Stimulated activated CD8-positive, alpha-beta memory T cell treated with anti-CD3 and anti-CD28 coated beads, Interleukin-7, amount 100 ng/mL, for 4 hours (primary cell): Measurements from ENCODE around the gene GLOD5.

Experiments used
- DNase-seq, 2 donors: peaks; one replicate each; pipeline ENCODE4 v3.0.0-alpha.2; 2020; ENCODE audit warnings: low read depth in 2 of 2

Gene GLOD5

DNA sequence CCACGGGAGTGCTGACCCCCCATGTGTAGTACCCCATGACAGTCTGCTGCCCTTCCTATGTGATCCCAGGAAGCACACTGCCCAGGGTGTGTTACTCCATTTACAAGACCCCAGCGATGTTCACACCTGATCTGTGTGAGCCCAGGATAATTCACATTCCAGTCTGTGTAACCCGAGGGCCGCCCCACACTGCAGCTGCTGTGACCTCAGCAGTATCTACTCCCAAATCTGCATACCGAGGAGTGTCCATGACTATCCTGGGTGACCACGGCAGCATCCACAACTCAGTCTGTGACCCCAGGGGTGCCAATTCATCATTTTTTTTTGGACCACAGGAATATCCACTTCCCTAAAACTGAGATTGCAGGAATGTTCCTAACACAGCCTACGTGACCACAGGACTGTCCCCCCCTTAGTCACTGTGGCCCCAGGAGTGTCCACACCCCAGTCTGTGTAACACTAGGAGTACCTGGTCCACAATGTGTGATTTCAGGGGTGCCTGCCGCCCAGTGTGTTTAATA, 7.8 kb upstream of the GLOD5 start:
- no peak for DNase-seq

DNA sequence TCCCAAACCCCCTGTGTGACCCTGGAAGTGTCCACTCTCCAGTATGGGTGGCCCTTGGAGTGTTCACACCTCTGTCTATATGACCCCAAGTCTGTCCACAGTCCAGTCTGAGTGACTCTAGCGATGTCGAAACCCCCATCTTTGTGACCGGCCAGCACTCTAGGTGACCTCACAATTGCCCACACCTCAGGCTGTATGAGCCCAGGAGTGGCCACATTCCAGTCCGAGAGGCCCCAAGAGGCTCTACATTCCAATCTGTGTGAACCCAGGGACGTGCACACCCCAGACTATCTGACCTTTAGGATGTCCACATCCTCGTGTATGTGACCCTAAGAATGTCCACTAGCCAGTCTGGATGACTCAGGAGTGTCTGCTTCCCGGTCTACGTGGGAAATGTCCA, 7.3 kb upstream of the GLOD5 start:
- no peak for DNase-seq

DNA sequence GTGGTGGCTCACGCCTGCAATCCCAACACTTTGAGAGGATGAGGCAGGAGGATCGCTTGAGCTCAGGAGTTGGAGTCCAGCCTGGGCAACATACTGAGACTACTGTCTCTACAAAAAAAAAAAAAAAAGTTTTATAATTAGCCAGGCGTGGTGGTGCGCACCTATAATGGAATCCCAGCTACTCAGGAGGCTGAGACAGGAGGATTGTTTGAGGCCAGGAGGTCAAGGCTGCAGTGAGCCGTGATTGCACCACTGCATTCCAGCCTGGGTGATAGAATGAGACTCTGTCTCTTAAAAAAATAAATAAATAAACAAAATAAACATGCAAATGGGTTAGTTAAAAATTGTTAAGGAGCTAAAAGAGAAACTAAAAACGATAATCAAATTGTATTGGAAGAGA, 7.7 kb downstream of the GLOD5 start:
- DNase-seq = no peak

DNA sequence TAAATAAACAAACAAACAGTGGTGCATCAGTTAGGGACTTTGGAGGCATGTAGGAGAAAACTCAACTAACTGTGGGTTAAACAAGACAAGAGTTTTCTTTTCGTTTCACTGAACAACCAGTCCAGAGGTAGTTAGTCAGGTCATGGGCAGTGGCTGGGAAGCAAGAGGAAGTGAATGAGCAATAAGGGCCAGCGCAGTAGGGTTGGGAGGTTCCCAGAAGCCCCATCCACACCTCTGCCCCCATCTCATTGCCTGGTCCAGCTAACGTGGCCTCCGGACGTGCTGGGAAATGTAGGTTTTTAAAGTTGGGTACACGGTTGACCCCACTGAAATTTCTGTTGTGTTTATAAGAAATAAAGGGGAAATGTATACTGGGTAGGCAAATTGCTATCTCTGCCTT, 8.7 kb downstream of the GLOD5 start:
- DNase-seq = no peak

DNA sequence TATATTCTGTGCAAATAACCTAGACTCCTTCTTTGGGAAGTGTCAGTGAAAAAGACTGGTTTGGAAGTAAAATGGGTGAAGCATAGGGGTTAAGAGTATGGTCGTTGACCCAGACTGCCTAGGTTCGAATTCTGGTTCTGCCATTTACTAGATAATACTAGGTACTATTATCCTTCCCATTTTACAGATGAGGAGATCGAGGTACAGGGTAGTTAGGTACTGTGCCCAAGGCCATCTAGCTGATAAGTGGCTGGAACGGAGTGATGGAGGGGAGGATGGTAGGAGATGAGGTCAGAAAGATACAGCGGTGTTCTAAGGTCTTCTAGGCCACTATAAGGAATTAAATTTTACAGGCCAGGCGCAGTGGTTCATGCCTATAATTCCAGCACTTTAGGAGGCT, 11.1 kb downstream of the GLOD5 start:
- DNase-seq = no peak

DNA sequence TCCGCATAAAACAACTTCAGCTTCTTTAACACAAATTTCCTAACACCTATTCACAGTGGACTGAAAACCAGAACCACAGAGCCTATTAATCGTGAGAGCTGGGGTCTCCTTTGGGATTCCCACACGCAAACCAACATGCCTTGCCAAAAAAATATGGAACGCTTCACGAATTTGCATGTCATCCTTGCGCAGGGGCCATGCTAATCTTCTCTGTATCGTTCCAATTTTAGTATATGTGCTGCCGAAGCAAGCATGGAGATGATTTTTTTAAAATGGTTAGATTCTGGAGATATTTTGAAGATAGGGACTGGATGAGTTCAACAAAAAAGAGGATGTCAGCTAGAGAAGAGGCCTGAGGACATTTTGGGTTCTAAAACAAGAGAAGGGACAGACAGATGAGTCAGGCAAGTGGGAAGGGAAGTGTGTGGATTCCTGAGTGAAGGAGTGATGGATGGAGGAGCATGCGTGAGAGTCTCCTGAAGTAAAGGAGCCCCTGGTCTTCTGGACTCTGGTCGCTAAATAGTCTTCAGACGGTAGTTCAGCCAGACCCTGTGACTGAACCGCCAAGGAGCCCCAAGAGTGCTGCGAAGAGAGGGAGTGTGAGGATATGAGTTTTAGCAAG, 15.4 kb downstream of the GLOD5 start:
- DNase-seq = no peak

DNA sequence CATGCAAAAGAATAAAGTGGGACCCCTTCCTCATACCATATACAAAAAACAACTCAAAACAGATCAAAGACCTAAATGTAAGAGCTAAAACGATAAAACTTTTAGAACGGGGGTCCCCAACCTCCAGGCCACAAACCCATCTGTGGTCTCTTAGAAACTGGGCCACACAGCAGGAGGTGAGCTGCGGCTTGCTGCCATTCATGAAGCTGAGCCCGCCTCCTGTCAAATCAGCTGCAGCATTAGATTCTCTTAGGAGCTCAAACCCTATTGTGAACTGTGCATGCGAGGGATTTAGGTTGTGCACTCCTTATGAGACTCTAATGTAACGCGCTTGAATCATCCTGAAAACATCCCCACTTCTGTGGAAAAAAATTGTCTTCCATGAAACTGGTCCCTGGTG, 17.9 kb downstream of the GLOD5 start:
- DNase-seq = no peak

DNA sequence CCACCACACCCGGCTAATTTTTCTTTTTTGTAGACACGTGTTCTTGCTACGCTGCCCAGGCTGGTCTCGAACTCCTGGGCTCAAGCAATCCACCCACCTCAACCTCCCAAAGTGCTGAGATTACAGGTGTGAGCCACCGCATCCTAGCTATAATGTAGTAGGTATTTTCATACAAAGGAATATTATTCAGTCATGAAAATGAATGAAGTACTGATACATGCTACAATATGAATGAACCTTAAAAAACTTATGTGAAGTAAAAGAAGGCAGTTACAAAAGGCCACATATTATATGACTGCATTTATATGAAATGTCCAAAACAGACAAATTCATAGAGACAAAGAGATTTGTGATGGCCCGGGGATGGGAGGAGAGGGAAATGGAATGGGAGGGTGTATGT, 20.2 kb downstream of the GLOD5 start:
- no peak for DNase-seq

DNA sequence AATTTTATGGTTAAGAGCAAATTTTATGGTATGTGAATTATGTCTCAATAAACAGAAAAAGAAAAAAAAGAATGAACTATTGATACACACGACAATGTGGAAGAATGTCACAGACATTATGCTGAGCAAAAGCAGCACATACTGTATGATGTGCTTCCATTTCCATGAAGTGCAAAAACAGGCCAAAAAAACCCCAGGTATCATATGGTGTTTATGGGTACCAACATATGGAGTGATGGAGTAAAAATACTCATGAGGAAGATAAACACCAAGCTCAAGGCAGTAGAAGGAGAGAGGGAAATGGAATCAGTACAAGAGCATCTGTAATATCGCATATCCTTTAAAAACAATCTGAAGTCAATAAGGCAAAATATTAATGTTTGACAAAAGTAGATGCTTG, 20.7 kb downstream of the GLOD5 start:
- DNase-seq = no peak

DNA sequence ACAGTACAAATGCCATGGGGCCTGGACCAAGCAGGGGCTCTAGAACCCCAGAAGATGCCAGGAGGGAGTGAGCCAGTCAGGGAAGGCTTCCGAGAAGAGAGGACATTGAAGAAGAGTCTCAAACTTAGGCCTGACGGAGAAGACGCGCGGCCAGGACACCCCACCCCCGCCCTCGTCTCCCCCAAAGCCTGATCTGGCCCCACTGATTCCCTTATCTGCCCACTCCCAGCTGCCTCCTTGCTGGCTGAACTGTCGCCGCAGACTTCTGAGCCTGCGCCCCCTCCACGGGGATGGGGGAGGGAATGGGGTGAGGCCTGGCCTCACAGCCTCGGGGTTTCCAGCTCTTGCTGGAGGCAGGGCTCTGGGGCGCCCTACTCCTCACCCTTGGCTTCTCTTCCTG, 21.2 kb downstream of the GLOD5 start:
- DNase-seq = no peak

DNA sequence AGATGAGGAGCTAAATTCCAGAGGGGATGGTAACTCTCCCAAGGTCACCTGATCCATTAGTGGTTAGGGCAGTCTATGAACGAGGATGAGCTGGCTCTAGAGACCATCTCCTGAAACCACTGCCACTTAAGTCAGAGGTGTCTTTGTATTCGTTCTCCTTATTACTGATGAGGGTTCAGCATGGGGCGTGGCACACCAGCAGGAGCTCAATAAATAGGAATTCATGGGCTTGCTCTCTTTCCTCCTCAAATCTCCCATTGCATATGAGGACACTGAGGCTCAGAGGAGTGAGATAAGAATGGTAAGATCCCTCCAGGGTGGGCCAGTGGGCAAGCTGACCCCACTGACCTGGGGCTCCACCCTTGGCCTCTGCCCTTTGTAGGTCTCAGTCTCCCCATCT, 23.2 kb downstream of the GLOD5 start:
- no peak for DNase-seq

DNA sequence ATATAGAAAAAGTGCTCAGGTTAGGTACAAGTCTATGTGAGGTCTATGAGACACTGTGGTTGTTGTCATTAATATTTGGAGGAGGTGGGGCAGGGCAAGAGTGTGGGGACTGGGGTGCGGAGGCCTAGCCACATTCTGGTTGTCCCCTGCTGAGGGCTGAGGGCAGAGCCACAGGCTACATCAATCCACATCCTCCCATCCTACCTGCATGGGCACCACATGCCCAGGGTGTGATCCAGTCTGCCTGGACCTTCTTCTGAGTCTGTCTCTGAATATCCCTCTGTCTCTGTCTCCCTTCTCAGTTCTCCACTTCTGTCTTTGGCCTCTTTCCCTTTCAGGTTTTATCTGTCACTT, 23.6 kb downstream of the GLOD5 start:
- no peak for DNase-seq

DNA sequence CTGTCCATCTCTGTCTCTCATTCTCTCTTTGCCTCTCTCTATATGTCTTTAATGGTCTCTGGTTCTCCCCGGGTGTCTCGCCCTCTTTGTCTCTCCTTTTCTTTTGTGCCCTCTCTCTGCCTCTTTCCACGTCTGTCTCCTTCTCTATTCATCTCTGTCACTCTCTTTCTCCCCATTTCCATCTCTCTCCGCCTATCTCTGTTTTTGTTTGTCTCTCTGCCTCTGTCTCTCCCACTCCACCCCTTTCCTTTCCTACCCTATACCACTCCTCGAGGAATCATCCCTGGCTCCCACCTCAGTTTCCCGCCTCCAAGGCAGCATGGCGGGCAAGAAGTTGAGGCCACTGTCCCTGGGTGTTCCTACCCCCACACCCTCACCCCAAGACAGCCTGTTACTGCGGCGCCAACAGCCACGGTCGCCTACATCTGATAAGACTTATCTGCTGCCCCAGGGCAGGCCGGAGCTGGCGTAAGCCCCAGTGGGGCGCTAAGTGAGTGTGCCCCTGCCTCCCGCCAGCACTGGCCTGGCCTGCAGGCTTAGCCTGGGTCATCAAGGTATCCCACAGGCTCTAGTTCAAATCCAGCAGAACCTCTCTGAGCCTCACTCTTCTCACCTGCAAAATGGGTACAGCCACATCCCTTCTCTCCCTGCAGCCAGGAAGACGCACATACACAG, 24.1 kb downstream of the GLOD5 start:
- no peak for DNase-seq

DNA sequence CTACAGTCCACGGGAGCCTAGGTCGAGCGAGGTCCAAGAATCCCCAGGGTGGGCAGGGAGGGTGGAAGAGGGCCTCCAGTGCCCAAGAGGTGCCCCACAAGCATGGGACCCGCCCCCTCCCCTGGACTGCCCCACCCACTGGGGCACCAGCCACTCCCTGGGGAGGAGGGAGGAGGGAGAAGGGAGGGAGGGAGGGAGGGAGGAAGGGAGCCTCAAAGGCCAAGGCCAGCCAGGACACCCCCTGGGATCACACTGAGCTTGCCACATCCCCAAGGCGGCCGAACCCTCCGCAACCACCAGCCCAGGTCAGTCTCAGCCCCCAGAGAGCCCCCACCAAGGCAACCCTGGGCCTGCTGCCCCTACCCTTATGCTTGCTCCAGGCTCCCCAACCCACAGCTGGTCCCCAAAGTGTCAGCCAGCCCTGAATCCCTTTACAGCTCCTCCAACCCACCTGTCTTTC, 24.8 kb downstream of the GLOD5 start, which contains the start of gene GATA1:
Gene GATA1 (plus strand): TSS at position 250 of the 460 bp plus-strand sequence. CDS start 4,520 bp downstream, outside the sequence.
- no peak for DNase-seq

DNA sequence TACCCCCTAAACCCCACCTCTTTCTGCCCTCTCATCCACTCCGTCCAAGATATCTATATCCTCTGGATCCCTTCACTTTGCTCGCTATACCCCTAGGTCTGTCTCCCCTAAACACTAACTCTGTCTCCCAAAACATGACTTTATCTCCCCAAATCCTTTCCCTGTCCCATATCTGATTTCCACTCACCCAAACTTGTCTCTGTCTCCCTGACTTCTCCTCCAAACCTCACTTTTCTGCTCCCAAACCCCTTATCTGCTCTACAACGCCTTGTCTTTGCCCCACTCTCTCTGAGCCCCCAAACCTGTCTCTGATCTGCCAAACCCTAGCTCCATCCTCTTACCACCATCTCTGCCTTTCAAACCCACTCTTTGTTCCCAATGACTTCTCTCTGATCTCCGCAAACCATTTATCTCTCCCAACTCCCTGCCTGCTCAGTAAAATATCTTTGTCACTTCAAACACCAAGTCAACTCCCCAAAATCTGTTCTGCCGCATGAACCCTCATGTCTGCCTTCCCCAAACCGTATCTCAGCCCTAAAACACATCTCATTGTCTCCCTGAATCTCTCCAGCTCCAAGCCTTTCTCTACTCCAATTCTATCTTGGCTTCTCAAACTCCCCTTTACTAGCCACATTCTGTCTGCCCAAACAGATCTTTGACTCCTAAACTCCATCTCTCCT, 25.4 kb downstream of the GLOD5 start:
- no peak for DNase-seq

DNA sequence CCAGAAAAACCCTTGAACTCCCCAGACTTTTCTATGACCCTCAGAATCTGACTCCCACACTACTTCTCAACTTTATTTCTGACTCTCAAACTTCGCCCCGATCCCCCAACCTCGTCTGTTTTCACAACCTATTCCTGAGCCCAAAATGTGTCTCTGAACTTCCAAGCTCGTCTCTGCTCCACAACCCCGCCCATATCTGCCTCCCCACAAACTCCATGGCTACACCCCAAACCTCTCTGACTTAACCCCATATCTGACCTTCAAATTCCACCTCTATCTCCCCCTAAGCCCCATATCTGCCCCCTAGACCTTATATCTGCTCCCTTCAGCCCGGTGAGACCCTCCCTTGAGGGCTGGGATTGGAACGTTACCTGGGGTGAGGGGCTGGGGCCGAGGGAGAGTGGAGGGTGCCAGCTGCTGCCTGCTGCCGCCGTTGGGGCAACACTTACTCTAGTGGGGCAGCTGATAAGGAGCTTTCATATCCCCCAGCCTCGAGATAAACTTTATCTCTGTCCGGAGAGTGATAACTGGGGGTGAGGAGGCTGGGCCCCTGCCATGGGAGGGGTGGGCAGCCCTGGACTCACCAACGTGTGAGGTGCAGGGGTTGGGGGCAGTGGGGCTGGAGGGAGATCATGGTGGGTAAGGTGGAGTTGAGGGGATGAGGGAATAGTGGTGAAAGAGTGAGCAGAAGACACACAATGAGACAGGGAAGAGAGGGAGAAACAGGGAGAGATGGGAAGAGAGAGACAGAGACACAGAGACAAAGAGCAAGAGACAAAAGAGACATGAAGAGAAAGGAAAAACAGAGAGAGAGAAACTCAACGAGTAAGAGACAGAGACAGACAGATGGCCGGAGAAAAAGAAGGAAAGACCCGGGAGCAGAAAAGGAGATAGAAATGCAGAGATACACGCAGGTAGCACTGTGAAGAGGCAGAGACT, 26.2 kb downstream of the GLOD5 start:
- no peak for DNase-seq

DNA sequence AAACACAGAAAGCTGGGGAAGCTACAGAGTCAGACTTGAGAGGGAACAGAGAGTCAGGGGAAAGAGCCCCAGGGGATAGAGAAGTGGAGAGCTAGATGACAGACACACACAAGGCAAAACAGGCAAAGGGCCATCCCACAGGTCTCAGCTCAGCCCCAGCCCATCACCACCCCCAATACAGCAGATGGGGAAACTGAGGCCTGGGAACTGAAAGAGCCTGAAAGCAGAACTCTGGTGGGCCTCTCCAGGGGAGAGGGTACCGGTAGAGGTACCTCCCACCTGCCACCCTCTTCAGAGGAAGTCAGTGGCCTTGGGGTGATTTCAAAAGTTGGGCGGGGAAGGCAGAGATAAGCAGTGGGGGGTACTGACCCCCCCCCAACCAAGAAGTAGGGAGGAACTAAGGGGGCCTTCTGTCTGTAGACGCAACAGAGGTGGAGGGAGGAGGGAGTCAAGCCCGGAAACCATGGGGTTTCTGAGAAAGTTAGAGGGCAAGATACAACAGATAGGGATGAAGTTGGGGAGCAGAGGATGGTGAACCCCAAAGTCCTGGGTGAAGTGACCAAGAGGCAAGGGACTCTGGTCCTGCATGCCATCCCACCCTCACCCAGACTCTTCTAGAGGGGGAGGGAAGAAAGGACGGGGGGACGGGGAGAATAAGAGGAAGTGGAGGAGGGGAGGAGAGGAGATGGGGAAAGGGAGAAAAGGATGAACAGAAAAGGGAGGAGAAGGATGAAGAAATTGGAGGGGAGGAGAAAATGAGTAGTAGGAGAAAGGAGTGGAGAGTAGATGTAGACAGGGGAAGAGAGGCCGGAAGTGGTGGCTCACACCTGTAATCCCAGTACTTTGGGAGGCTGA, 28.0 kb downstream of the GLOD5 start:
- no peak for DNase-seq

DNA sequence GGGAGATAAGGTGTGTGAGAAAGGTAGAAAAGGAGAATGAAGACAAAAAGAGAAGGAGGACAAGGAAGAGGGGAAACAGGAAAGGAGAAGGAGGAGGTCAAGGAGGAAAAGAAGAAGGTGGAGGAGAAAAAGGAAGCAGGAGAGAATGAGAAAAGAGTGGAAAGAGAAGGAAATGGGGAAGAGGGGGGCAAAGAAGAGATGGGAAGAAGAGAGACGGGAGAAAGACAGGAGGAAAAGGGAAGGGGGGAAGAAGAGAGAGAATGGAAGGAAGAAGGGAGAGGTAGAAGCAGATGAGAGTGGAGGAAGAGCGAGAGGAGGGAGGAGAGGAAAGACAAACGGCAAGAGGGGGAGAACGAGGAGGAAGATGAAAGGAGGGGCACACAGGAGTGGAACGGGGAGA, 28.9 kb downstream of the GLOD5 start:
- DNase-seq = no peak

DNA sequence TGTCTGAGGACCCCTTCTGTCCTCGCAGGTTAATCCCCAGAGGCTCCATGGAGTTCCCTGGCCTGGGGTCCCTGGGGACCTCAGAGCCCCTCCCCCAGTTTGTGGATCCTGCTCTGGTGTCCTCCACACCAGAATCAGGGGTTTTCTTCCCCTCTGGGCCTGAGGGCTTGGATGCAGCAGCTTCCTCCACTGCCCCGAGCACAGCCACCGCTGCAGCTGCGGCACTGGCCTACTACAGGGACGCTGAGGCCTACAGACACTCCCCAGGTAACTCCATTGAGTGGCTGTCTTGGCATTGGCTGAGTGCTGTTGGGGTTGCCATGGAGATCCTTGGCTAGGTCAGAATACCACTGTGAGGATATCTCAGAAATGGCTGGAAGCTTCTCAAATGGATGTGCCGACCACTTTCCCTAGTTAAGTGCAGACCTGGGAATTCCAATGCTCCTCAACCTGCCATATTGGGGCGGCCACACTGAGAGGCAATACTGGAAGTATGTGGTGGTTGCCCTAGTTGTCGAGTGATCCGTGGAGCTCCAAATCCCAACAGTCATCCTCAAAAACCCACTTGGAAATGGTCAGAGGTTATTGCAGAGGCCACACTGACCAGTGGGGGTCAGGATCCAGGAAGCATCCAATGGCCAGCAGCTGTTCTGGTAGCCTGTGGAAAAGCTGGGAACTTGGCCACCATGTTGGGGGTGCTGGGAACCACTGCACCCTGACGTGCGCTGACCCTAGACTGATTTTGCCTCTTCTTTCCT, 29.7 kb downstream of the GLOD5 start:
- no peak for DNase-seq

DNA sequence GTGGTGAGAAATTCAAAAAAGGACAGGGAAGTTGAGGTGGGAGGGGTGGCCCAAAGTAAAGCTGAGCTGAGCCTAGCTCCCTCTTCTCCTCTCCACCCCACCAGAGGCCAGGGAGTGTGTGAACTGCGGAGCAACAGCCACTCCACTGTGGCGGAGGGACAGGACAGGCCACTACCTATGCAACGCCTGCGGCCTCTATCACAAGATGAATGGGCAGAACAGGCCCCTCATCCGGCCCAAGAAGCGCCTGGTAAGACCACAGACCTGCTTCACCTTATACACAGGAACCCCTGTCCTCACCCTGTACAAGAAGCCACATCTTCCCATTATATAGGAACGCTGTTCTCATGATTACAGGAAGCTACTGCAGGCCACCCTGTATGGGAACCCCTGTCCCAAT, 30.7 kb downstream of the GLOD5 start:
- DNase-seq = no peak
